Smooth muscle cell (in vitro differentiated cells): ENCODE results near the gene UPK3A. TPM values are rescaled to one million over a fixed set of nuclear protein-coding genes. Genes with fewer than 3 reads are reported as not detected.

Experiments
- DNase-seq: peaks from one replicate; lab custom pipeline; 2025; ENCODE audit not compliant: unreplicated experiment; lab: John Stamatoyannopoulos, UW
- H2AFZ ChIP-seq: fragments of 200-600 bp; sonication (generic); 2 replicates; pipeline ENCODE4 v1.6.0; 2016; ENCODE audit warnings: antibody characterized with exemption, low read depth, mild to moderate bottlenecking
- H3F3A ChIP-seq: fragments of 200-600 bp; sonication (generic); 2 replicates; pipeline ENCODE4 v1.6.0; 2017; ENCODE audit warnings: antibody characterized with exemption, low read depth
- H3K27ac ChIP-seq: fragments of 200-600 bp; sonication (generic); 2 replicates; pipeline ENCODE4 v1.5.1; 2016; ENCODE audit warnings: low read depth, mild to moderate bottlenecking
- H3K27me3 ChIP-seq: fragments of 200-600 bp; sonication (generic); 2 replicates; pipeline ENCODE4 v1.6.1; 2016; ENCODE audit warnings: low read depth, mild to moderate bottlenecking
- H3K36me3 ChIP-seq: fragments of 200-600 bp; sonication (generic); 2 replicates; pipeline ENCODE4 v1.5.1; 2016; ENCODE audit warnings: low read depth
- H3K4me1 ChIP-seq: fragments of 200-600 bp; sonication (generic); 2 replicates; pipeline ENCODE4 v1.5.1; 2016; ENCODE audit warnings: low read depth
- H3K4me2 ChIP-seq: fragments of 200-600 bp; sonication (generic); 2 replicates; pipeline ENCODE4 v1.6.0; 2016; ENCODE audit warnings: mild to moderate bottlenecking
- H3K4me3 ChIP-seq: fragments of 200-600 bp; sonication (generic); 2 replicates; pipeline ENCODE4 v1.5.1; 2016; ENCODE audit warnings: mild to moderate bottlenecking
- H3K79me2 ChIP-seq: fragments of 200-600 bp; sonication (generic); 2 replicates; pipeline ENCODE4 v1.6.0; 2016; ENCODE audit warnings: low read depth, mild to moderate bottlenecking
- H3K9ac ChIP-seq: fragments of 200-600 bp; sonication (generic); 2 replicates; pipeline ENCODE4 v1.6.0; 2016; ENCODE audit warnings: low read depth
- H3K9me3 ChIP-seq: fragments of 200-600 bp; sonication (generic); replicated peaks from 2 replicates; pipeline ENCODE4 v1.5.1; 2016; ENCODE audit warnings: low read depth
- H4K20me1 ChIP-seq: fragments of 200-600 bp; sonication (generic); 2 replicates; pipeline ENCODE4 v1.6.0; 2016; ENCODE audit warnings: low read depth
- CTCF ChIP-seq: fragments of 200-600 bp; sonication (generic); IDR thresholded peaks from 2 replicates; pipeline ENCODE4 v1.5.1; 2017; ENCODE audit warnings: borderline replicate concordance, mild to moderate bottlenecking, antibody characterized with exemption; ENCODE audit not compliant: insufficient read depth, poor library complexity, severe bottlenecking
- WGBS: methylation state at CpG from one replicate; pipeline ENCODE4 v1.1.7; 2016; ENCODE audit warnings: low lambda C conversion rate; 5-methylcytosine and 5-hydroxymethylcytosine counted together
- polyA plus RNA-seq: library from polyadenylated mRNA; unstranded; fragments of >200 nt; fragmentation: Nextera tagmentation; extraction: Ambion mirVana; gene quantifications from 2 replicates; pipeline ENCODE4 v1.2.1, GENCODE V29; 2016
- total RNA-seq: library from RNA; depleted of rRNA; stranded (reverse); fragments of >200 nt; gene quantifications from 2 replicates; pipeline ENCODE4 v1.2.3, GENCODE V29; 2014

The UPK3A gene
- total and polyA plus RNA-seq, 2 experiments from 2014 or later, result not detected

- Histone ChIP-seq H3F3A (peaks cover 4% of the 10 kb centered on the region), H3K9ac (no peak overlapping the region), H2AFZ (no peak overlapping the region), H3K4me2 (no peak overlapping the region), H3K4me1 (peaks cover 7% of the 10 kb centered on the region), H3K4me3 (no peak overlapping the region), H4K20me1 (no peaks in the 10 kb centered on the region), H3K27me3 (peaks cover 32% of the 10 kb centered on the region), H3K36me3 (no peaks in the 10 kb centered on the region), H3K27ac (no peak overlapping the region), H3K79me2 (no peaks in the 10 kb centered on the region), H3K9me3 (no peaks in the 10 kb centered on the region)
- TF ChIP-seq CTCF, result no peak
- DNase-seq, result no peak
- WGBS, result 78% methylated on average over 12 of the region's 12 CpGs
These were observed 2.3 kb downstream of the UPK3A start for GRCh38 chr22:45286854-45287551.

- 48% methylated on average over 15 of the region's 18 CpGs for WGBS
- H3K4me3 ChIP-seq, result no peak overlapping the region
- DNase-seq, result peak; percentile 37
- H3K36me3 ChIP-seq, result no peaks in the 10 kb centered on the region
- H4K20me1 ChIP-seq, result no peaks in the 10 kb centered on the region
- TF ChIP-seq CTCF, result no peak
- no peaks in the 10 kb centered on the region for H3K4me1 ChIP-seq
- no peaks in the 10 kb centered on the region for H3F3A ChIP-seq
- H3K27me3 ChIP-seq, result peaks cover 10% of the 10 kb centered on the region
- H2AFZ ChIP-seq, result no peak overlapping the region
- H3K9ac ChIP-seq, result no peak overlapping the region
- H3K27ac ChIP-seq, result no peak overlapping the region
- H3K9me3 ChIP-seq, result no peaks in the 10 kb centered on the region
- peak overlapping the region; percentile 3 for H3K4me2 ChIP-seq
- H3K79me2 ChIP-seq, result no peaks in the 10 kb centered on the region
These were observed 5.7 kb downstream of the UPK3A start for GRCh38 chr22:45290410-45290936.

- H4K20me1 ChIP-seq, result no peaks in the 10 kb centered on the region
- H3K4me3 ChIP-seq, result no peak overlapping the region
- peaks cover 4% of the 10 kb centered on the region for H3K27me3 ChIP-seq
- no peak overlapping the region for H3K27ac ChIP-seq
- no peak for TF ChIP-seq CTCF
- no peaks in the 10 kb centered on the region for H3K36me3 ChIP-seq
- no peak overlapping the region for H3K4me2 ChIP-seq
- no peak for DNase-seq
- H3K4me1 ChIP-seq, result no peaks in the 10 kb centered on the region
- H3K79me2 ChIP-seq, result no peaks in the 10 kb centered on the region
- no peak overlapping the region for H3K9ac ChIP-seq
- 96% methylated on average over 8 of the region's 8 CpGs for WGBS
- no peaks in the 10 kb centered on the region for H3F3A ChIP-seq
- H2AFZ ChIP-seq, result no peak overlapping the region
- H3K9me3 ChIP-seq, result no peaks in the 10 kb centered on the region
These were observed 6.5 kb downstream of the UPK3A start for GRCh38 chr22:45291061-45291930.
